Stimulated activated CD8-positive, alpha-beta memory T cell treated with anti-CD3 and anti-CD28 coated beads, Interleukin-7, amount 100 ng/mL, for 24 hours (primary cell): Measurements from ENCODE around the gene ACTN1.
"Not testable (repeated sequence)": the region's sequence is repeated elsewhere in the genome, so short reads cannot be mapped to it uniquely, and the experiment has no call there.

Experiments used
- DNase-seq: peaks from one replicate; pipeline ENCODE4 v3.0.0-alpha.2; 2020; ENCODE audit warnings: low read depth

ACTN1 gene

DNA sequence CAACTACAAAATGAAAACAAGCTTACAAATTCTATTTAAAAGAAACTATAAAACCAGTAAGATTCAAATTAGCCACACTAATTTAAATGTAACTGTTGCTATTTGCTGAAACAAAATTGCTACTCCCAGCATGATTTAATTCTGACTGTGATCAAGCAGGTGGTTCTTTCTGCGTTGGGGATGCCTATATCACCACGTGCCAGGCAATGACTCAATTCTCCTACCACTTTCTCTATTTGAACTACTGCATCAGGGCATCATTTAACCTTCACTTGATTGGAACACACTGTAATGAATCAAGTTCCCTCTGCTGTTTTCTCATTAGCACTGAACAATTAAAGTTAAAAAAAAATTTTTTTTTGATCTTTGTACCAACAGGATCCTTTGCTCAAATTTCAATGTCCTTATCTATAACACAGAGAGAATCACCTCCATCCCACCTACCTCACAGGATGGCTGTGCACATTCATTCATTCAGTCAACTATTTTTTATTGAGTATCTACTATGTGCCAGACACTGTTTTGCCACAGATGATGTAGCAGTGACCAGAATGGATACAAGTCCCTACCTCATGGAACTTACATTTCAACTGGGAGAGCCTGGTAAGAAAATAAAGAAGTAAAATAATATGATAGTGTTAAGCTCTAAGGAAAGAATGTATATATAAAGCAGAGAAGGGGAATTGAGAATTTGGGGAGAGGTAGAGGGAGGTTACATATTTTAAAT lies 8.0 kb upstream of the ACTN1 start:
- DNase-seq: no peak

- no peak for DNase-seq
These were observed 7.1 kb upstream of the ACTN1 start for GRCh38 chr14:68986225-68986624.

GRCh38 chr14:68984686-68985085 lies 5.6 kb upstream of the ACTN1 start:
- DNase-seq: no peak

DNA sequence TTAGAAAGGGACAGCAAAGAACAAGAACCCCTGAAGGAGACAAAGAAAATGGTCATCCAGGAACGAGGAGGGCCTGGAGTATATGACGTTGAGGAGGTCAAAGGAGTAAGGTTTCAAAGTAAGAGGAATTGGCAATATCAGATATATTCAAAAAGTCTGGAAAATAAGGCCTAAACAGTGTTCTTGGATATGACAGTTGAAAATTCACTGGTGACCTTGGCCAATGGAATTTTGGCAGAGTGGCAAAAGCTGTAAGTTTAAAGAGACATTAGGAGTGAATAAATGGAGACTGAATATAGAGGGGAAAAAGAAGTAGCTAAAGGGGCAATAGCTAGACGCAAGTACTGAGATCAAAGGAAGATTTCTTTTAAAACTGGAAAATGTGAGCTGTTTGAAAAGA lies 4.1 kb upstream of the ACTN1 start:
- no peak for DNase-seq

- no peak for DNase-seq
These were observed 3.5 kb upstream of the ACTN1 start for GRCh38 chr14:68982581-68982980.

GRCh38 chr14:68981539-68981976 lies 2.5 kb upstream of the ACTN1 start:
- DNase-seq: no peak

DNA sequence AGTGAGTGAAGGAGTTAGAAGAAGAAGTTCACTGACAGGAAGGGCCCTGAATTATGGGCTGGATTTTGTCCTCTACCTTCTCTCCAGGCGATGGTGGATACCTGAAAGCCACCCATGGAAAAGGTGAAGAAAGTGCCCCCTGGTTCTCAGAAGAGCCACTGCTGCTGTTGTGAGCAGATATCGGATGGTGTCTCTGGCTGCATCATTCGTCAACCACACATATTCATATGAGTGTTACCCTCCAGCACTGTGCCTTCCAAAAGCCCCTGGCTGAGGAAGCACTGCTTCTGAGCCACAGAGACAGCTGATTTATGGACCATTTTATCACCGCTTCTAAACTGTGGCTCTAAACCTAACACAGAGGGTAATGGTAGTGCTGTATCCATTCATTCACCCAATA lies 2.0 kb upstream of the ACTN1 start:
- no peak for DNase-seq

GRCh38 chr14:68979722-68980451 lies 785 bp upstream of the ACTN1 start:
- DNase-seq: no peak

GRCh38 chr14:68978172-68978911 lies 760 bp downstream of the ACTN1 start:
- no peak for DNase-seq

- DNase-seq: no peak
These were observed 1.4 kb downstream of the ACTN1 start for GRCh38 chr14:68977718-68978171.

GRCh38 chr14:68977180-68977717 lies 1.9 kb downstream of the ACTN1 start:
- no peak for DNase-seq

DNA sequence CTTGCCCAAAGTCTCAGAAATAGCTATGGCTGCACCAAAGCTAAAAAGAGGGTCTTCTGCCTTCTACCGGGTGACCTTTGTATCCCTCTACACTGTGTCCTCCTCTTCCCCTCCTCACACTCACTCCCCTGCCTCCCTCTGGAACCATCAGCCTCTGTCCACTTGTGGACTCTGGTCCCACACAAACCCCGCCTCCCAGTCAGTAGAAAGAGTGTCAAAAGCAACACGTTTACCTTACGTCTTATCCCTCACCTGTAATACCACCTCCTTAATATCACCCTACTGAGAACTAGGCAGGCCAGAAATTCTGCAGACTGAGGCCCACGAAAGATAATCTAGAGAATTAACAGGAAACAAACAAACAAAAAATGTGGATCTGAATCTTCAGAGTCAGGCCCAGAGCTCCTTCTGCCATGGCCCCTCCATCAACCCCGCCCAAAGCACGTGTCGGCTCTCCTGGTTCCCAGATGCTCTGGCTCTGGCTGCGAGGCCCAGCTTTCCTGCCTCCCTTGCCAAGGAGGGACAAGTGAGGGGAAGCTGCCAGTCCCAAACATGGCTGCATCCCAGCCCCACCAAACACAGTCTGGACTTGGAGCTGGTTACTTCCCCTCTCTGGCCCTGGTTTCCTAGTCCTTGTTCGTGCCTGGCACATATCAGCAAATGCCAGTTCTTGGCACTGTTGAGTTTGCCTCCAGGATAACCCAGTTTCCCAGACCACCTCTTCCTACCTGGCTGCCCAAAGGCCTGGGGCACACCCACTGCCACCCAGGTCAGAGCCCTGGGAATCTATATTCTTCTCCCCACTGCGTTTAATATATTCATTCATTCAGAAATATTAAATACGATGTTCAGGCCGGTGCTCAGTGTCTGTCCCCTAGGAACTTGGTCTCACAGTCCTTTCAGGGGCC lies 2.7 kb downstream of the ACTN1 start:
- DNase-seq: no peak

DNA sequence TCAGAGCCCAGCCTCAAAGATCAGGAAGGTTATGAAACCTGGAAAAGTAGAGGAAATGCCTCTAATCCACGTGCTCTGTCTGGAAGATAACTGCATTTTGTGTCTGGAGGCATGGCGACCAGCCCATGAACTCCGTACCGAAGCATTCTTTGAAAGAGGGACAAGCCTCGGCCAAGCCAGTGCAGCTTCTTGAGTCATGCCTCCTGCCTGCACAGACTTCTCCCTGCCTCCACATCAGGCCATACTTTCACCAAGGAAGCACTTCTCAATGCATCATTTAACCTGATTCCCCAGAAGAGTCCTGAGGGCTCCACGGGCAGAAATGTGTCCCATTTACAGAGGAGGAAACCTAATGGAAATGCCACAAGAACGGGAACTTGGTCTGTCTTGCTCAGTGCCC lies 3.4 kb downstream of the ACTN1 start:
- no peak for DNase-seq

- no peak for DNase-seq
These were observed 4.2 kb downstream of the ACTN1 start for GRCh38 chr14:68974759-68975347.

DNA sequence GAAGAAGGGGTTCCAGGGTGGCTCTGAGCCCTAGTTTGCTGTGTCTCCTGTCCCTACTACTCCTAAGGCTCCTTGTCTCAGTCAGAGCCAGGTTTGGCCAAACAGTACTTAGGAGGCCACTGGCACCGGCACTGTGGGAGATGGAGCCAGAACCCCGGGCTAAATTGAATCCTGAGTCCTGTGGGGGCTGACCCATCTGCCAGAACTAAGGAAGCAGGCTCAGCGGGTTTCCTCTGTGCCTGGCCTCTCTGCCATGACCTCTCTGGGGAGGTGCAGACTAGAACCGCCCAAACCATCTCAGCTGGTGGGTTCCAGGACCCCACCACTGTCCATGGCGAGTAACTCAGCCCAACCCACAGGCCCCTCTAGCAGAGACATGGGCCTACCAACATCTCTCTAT lies 5.5 kb downstream of the ACTN1 start:
- DNase-seq: no peak

DNA sequence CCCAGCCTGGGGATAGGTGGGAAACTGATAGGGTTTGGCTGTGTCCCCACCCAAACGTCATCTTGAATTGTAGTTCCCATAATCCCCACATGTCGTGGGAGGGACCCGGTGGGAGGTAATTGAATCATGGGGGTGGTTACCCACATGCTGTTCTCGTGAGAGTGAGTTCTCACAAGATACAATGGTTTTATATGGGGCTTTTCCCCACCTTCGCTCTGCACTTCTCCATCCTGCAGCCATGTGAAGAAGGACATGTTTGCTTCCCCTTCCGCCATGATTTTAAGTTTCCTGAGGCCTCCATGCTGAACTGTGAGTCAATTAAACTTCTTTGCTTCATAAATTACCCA lies 5.9 kb downstream of the ACTN1 start:
- DNase-seq: not testable (repeated sequence)

- DNase-seq: no peak
These were observed 6.4 kb downstream of the ACTN1 start for GRCh38 chr14:68972507-68973218.

DNA sequence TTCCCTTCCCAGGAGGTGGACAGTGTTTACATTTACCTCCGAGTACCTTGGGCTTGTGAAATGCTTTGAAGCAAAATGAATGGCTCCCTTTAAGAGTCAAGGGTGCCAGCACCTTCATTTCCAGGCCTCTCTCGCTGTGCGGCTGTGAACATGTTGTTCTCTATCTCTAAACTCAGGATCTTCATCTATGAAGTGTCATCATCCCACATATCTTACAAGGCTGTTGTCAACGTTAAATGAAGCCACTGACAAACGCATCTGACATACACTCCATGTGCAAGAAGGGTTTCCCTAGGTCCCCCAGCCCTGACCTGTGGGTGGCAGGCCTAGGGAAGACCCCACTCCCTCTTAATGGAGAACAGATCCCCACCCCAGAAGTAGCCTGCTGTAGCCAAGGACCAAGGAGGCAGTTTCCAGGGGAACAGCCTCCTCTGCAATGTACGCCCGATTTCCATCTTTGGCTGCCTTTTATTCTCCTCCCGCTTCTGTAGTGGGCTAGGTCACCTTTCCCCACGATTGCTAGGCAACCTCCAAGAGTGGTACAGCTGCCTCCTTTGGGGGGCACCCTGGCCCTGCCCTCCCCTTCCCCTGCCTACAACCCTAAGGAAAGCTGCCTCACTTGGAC lies 7.6 kb downstream of the ACTN1 start:
- DNase-seq: no peak

DNA sequence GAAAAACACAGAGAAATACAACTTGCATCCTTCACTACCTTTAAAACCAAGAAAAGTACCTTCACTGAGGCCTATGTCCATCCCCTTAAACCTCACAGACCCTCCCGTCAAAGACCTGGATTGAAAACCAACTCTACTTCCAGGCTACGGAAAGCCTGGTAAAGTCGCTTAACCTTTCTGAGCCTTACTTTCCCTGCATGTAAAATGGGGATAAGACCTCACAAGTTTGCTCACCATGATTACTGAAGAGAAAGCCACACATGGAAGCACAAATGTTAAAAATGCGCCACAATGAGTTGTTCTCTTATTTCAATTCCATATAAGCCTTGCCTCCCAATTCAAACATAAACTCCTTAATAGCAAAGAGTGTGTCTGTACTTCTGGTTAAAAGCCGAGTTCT lies 8.4 kb downstream of the ACTN1 start:
- DNase-seq: no peak

- no peak for DNase-seq
These were observed 9.0 kb downstream of the ACTN1 start for GRCh38 chr14:68970038-68970612.
